A549 (cell line): Measurements from ENCODE around the gene CNTN1.

ENCODE experiments used
- CHD4 ChIP-seq: fragments of 200-600 bp; sonication (generic); IDR thresholded peaks from 2 replicates; pipeline ENCODE4 v1.6.1; 2016; ENCODE audit warnings: antibody characterized with exemption, mild to moderate bottlenecking, borderline replicate concordance
- CTCF ChIP-seq: fragments of >200 bp; sonication (Bioruptor Twin); formaldehyde crosslinking; IDR thresholded peaks from 3 replicates; pipeline ENCODE4 v1.5.1; 2016
- E2F6 ChIP-seq: IDR thresholded peaks from 2 replicates; pipeline ENCODE4 v1.6.1; 2012; ENCODE audit warnings: low read depth, borderline replicate concordance
- EP300 ChIP-seq, 2 experiments: fragments of >200 bp; sonication (Bioruptor Twin); formaldehyde crosslinking; IDR thresholded peaks; 2 replicates in 1 of 2; 3 replicates in 1 of 2; pipeline ENCODE4 v1.6.1; 2016 to 2017
- ESRRA ChIP-seq: fragments of 150-350 bp; IDR thresholded peaks from 2 replicates; pipeline ENCODE4 v1.6.1; 2014; ENCODE audit warnings: mild to moderate bottlenecking, low read length, borderline replicate concordance
- KDM1A ChIP-seq: fragments of 200-600 bp; sonication (generic); IDR thresholded peaks from 2 replicates; pipeline ENCODE4 v1.6.1; 2016; ENCODE audit warnings: low read depth, mild to moderate bottlenecking
- MAX ChIP-seq: IDR thresholded peaks from 2 replicates; pipeline ENCODE4 v1.6.1; 2012
- PHF8 ChIP-seq: fragments of 200-600 bp; sonication (generic); IDR thresholded peaks from 2 replicates; pipeline ENCODE4 v1.6.1; 2016; ENCODE audit warnings: low read depth, mild to moderate bottlenecking, antibody characterized with exemption, moderate library complexity, borderline replicate concordance
- POLR2A ChIP-seq: IDR thresholded peaks from 2 replicates; pipeline ENCODE4 v1.6.1; 2012; ENCODE audit warnings: mild to moderate bottlenecking, low read length
- RAD21 ChIP-seq, 2 experiments: fragments of >200 bp in 1 of 2; sonication (Bioruptor Twin) in 1 of 2; formaldehyde crosslinking in 1 of 2; IDR thresholded peaks in 1 of 2; conservative IDR thresholded peaks in 1 of 2; 2 replicates in 1 of 2; 3 replicates in 1 of 2; pipeline ENCODE4 v1.6.1; 2012 to 2018; ENCODE audit warnings: inconsistent platforms in 1 of 2
- RCOR1 ChIP-seq: fragments of 150-350 bp; IDR thresholded peaks from 2 replicates; pipeline ENCODE4 v1.6.1; 2014; ENCODE audit warnings: antibody characterized with exemption, low read length, low read depth
- RFX5 ChIP-seq: fragments of 450-650 bp; IDR thresholded peaks from 2 replicates; pipeline ENCODE4 v1.7.1; 2014; ENCODE audit warnings: antibody characterized with exemption, mild to moderate bottlenecking, moderate library complexity
- SMC3 ChIP-seq: fragments of >200 bp; sonication (Bioruptor Twin); formaldehyde crosslinking; IDR thresholded peaks from 3 replicates; pipeline ENCODE4 v1.6.1; 2018; ENCODE audit warnings: inconsistent platforms
- TFCP2L1 ChIP-seq: fragments of 250-450 bp; sonication (Bioruptor Pico); IDR thresholded peaks from 2 replicates; pipeline ENCODE4 v1.5.0; 2021; ENCODE audit warnings: mild to moderate bottlenecking

GRCh38 chr12:40829738-40830144 lies 137.5 kb downstream of the CNTN1 start:
- TF ChIP-seq RCOR1 (no peak), KDM1A (no peak), POLR2A (no peak), RAD21 (conservative IDR thresholded peaks at IDR 0.05 in 1 of 2, IDR thresholded peaks at IDR 0.05 in 1 of 2) (no peak), CTCF (no peak), TFCP2L1 (no peak), RFX5 (no peak), ESRRA (no peak), PHF8 (no peak), MAX (no peak), E2F6 (no peak), SMC3 (no peak), EP300 (IDR thresholded peaks at IDR 0.05) (no peak), CHD4 (no peak)
